Activated CD4-positive, alpha-beta memory T cell treated with anti-CD3 and anti-CD28 coated beads for 36 hours (primary cell): Measurements from ENCODE around the gene TRAPPC12. TPM values are rescaled to one million over a fixed set of nuclear protein-coding genes. Genes with fewer than 3 reads are reported as not detected.
A peak's percentile ranks its signal among the peaks of the same experiment; 100 is the strongest.

Experiments
- CTCF ChIA-PET: fragments of 350-600 bp; sonication (Branson Sonifier 250); formaldehyde crosslinking; loops from one replicate; lab custom pipeline; 2021; ENCODE audit warnings: antibody characterized with exemption, inconsistent platforms; lab: Charles Lee
- POLR2A ChIA-PET: fragments of 350-600 bp; sonication (Branson Sonifier 250); formaldehyde crosslinking; loops from one replicate; lab custom pipeline; 2021; ENCODE audit warnings: antibody characterized with exemption; lab: Charles Lee
- DNase-seq: peaks from one replicate; pipeline ENCODE4 v3.0.0-alpha.2; 2020
- H3K27ac Mint-ChIP-seq: one replicate; pipeline ENCODE4 v1.8.0; 2021; ENCODE audit warnings: mixed read lengths
- H3K27me3 Mint-ChIP-seq: one replicate; pipeline ENCODE4 v1.8.0; 2021; ENCODE audit warnings: mixed read lengths
- H3K36me3 Mint-ChIP-seq: one replicate; pipeline ENCODE4 v1.8.0; 2021; ENCODE audit warnings: mixed read lengths
- H3K4me1 Mint-ChIP-seq: one replicate; pipeline ENCODE4 v1.8.0; 2021; ENCODE audit warnings: low read depth, mixed read lengths
- H3K4me3 Mint-ChIP-seq: one replicate; pipeline ENCODE4 v1.8.0; 2021; ENCODE audit warnings: mild to moderate bottlenecking, mixed read lengths
- H3K9me3 Mint-ChIP-seq: one replicate; pipeline ENCODE4 v1.8.0; 2021; ENCODE audit warnings: mixed read lengths
- intact Hi-C: fragments of 100-400 bp; cut with micrococcal nuclease; formaldehyde crosslinking; loops from one replicate; pipeline ENCODE4 v1.15.1; 2023
- total RNA-seq, 2 experiments: library from RNA; stranded (reverse); gene quantifications; one replicate each; pipeline ENCODE4 v1.2.3, GENCODE V29; 2021

Gene TRAPPC12
- total RNA-seq, 2 experiments from 2014 or later: 61.4 to 64.3 TPM

DNA sequence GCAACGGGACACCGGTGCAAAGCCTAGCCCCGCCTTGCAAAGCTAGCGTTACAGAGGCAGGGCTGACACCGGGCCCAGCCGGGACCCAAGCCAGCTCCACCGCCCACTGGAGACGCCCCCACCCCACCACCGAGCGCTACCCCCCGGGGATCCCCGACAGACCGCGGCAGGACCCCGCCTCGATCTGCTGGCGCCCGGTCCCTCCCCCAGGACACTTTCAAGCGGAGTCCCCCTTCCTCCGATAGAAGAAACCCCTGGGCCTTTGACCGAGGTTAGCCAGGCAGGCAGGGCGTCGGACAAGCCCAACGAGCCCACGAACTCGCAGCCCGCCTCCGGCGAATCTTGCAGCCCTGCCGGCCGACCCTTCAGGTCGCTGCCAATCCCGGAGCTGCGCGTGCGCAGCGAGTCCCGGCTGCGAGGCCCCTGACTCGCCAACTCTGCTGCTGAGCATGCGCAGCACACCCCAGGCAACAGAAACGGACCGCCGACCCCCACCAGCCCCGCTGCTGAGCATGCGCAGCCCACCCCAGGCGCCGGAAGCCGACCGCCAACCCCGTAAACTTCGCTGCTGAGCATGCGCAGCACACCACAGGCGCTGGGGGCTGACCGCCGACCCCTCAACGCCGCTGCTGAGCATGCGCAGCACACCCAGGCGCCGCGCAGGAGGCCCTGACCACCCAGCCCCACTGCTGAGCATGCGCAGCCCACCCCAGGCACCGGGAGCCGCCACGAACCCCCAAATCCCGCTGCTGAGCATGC, 139.2 kb downstream of the TRAPPC12 start:
- H3K36me3 Mint-ChIP-seq: peaks cover 22% of the 10 kb centered on the region
- CTCF ChIA-PET: interaction anchor here (0.6 kb wide), 1 partner anchor 55 kb away, joined by 3 read pairs; no protein-coding TSS in a partner anchor

DNA sequence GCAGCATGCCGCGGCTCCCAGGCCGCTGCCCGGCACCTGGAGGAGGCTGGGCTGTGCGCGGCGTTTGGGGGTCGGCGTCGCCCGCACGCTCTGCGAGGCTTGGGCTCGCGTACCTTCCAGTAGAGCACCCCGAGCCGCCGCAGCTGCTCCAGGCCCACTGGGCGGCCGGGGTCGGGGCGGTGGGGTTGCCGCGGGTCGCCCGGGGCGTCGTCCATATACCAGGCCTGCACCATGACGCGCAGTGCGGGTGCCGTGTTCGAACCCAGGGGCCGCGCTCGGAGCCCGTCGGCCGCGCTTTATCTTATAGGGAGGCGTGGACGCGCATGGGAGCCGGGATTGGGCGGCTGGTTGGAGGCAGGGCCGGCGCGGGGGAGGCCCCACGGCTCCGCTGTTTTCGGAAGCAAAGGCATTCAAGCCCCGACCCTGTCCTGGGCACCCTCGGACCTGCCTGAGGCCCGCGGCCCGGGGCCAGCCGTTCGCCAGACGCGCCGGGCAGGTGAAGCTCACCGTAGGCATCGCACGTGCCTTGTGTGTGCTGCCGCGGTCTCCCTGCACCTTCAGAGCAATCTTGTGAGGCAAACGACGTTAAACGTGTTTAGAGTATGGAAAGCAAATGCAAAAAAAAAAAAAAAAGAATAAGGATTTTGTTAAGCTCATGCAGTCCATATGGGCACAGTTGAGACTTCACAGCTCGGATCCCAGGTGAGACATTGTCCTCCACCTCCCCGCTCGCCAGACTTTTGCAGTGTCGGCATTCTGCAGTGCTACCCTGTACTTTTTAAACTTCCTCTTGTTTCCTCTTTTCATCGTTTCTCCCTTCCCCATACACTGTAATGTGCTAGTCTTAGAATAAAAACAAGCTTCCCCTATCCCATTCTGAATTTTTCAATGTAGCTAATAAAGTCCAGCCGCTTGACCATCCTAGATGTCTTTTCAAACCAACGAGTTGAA, 140.0 kb downstream of the TRAPPC12 start, which contains the start of gene ADI1:
Gene ADI1, minus strand, starts transcription at position 277 of the 951 bp plus-strand sequence. Its CDS starts 44 bp downstream, at position 233.
- H3K27me3 Mint-ChIP-seq: no peaks in the 10 kb centered on the region
- DNase-seq: peak; percentile 89
- ChIA-PET POLR2A (interaction anchor here (0.6 to 2.2 kb wide), 11 partner anchors 9 to 141 kb away, joined by 3 to 16 read pairs (median 4); partner anchors contain the start of genes RNASEH1 and TRAPPC12), CTCF (no interaction called here)
- peaks cover 32% of the 10 kb centered on the region for H3K4me1 Mint-ChIP-seq
- intact Hi-C loops: loop anchor here (1.0 to 2.0 kb wide), 5 partner anchors 38 to 297 kb away; partner anchors contain the start of genes RPS7 and TRAPPC12
- H3K27ac Mint-ChIP-seq: peak within 1 kb of the TSS; percentile 89
- H3K4me3 Mint-ChIP-seq: peak within 1 kb of the TSS; percentile 84
- H3K9me3 Mint-ChIP-seq: peaks cover 11% of the 10 kb centered on the region
- peaks cover 14% of the 10 kb centered on the region for H3K36me3 Mint-ChIP-seq

More for the DNA sequence above, 139.2 kb downstream of the TRAPPC12 start:
- peak overlapping the region; percentile 89 for H3K27ac Mint-ChIP-seq
- H3K9me3 Mint-ChIP-seq: peaks cover 12% of the 10 kb centered on the region
- intact Hi-C loops: loop anchor here (1.0 to 2.0 kb wide), 5 partner anchors 39 to 296 kb away; partner anchors contain the start of genes RPS7 and TRAPPC12
- peak overlapping the region; percentile 84 for H3K4me3 Mint-ChIP-seq
- DNase-seq: peak; percentile 99
- no peaks in the 10 kb centered on the region for H3K27me3 Mint-ChIP-seq
- POLR2A ChIA-PET: interaction anchor here (1.0 to 2.2 kb wide), 7 partner anchors 10 to 139 kb away, joined by 3 to 16 read pairs (median 4); partner anchors contain the start of genes RNASEH1 and TRAPPC12
- H3K4me1 Mint-ChIP-seq: peaks cover 38% of the 10 kb centered on the region

DNA sequence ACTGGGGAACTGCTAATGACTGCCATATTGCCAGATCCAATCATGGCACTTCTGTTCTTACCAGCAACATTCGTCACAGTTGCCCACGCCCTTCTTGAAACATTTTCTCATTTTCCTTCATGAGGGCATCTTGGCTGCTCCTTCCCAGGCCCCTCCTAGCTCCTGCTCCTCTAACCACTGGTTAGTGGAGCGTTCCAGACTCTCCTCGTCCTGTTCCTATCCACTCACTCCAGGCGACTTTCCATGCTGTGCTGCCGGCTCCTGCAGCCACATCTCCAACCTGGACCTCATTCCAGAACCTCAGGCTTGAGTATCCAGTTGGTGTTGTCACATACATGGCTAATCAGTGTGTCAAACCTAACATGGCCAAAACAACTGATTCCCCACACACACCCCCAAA, 141.1 kb downstream of the TRAPPC12 start:
- no peaks in the 10 kb centered on the region for H3K27me3 Mint-ChIP-seq
- ChIA-PET POLR2A (interaction anchor here (1.0 to 2.2 kb wide), 3 partner anchors 34 to 142 kb away, joined by 3 to 16 read pairs (median 4); partner anchors contain the start of gene RNASEH1), CTCF (no interaction called here)
- no peak overlapping the region for H3K27ac Mint-ChIP-seq
- intact Hi-C loops: no loop called here
- H3K36me3 Mint-ChIP-seq: peaks cover 7% of the 10 kb centered on the region
- H3K4me3 Mint-ChIP-seq: peak overlapping the region; percentile 84
- H3K4me1 Mint-ChIP-seq: peaks cover 31% of the 10 kb centered on the region
- DNase-seq: no peak
- peaks cover 4% of the 10 kb centered on the region for H3K9me3 Mint-ChIP-seq

DNA sequence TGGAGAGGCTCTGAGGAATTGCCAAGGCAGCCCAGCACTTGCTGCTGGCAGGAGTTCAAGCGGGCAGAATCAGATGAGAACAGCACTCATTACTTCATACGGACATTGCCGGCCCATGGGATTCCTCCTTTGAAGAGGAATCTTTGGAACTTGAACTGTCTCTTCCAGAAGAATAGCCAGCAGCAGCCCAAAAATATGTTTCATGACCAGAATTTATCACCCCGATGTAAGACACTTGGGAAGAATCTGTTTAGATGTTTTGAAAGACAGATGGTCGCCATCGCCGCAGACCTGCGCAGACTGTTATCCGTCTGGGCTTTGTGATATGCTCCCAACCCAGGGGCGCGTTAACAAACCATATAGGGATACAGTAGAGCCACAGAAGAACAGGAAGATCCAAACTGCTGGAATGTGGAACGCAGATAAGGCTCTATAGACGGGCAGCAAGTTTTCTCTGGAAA, 143.5 kb downstream of the TRAPPC12 start:
- Mint-ChIP-seq H3K36me3 (peaks cover 3% of the 10 kb centered on the region), H3K9me3 (no peaks in the 10 kb centered on the region), H3K27me3 (no peaks in the 10 kb centered on the region), H3K4me3 (no peak overlapping the region), H3K4me1 (peaks cover 25% of the 10 kb centered on the region), H3K27ac (no peak overlapping the region)
- DNase-seq: no peak
- POLR2A ChIA-PET: no interaction called here
- intact Hi-C loops: no loop called here
- CTCF ChIA-PET: no interaction called here

DNA sequence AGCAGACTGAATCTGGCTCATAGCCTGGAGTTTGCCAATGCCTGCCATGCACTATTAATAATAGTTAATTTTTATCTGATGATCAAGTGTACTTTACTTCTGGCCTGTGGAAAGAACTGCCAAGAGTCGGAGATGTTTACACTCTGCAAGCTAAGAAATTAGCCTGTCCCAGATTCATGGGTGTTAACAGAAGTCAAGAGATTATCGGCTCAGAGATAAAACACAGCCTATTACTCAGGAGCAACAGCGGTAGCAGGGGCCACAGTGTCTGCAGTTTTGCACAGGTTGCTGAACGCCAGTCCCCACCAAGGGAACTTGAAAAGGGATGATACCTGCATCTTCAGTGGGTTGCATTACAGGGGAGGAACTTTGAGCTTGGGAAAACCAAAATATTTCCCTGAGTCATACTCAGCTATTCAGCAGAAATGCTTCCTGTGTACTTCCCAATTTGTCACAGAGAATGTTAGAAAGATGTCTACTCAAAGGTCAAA, 144.1 kb downstream of the TRAPPC12 start:
- Mint-ChIP-seq H3K27me3 (no peaks in the 10 kb centered on the region), H3K36me3 (peaks cover 3% of the 10 kb centered on the region), H3K4me3 (no peak overlapping the region), H3K9me3 (no peaks in the 10 kb centered on the region), H3K4me1 (peaks cover 22% of the 10 kb centered on the region), H3K27ac (no peak overlapping the region)
- ChIA-PET POLR2A (no interaction called here), CTCF (interaction anchor here (0.9 kb wide), 1 partner anchor 9 kb away, joined by 5 read pairs; no protein-coding TSS in a partner anchor)
- DNase-seq: no peak
- intact Hi-C loops: no loop called here

DNA sequence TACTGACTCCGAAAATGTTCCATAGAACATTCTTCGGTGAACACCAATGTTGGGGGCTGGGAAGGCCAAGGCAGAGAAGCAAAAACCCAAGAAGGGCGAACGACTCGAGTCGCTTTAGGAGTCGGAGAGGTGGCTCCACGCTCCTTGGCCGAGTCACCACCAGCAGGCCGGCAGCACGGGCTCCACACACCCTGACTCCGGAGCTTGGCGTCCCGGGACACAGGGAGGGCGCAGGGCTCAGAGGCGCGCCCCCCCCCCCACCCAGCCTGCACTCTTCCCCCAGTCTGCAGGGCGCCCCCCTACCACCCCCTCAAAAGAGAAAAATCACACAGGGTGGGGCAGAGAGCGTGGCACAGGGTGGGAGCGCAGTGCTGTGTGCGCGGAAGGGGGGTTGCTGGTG, 147.4 kb downstream of the TRAPPC12 start:
- H3K4me1 Mint-ChIP-seq: peaks cover under 1% of the 10 kb centered on the region
- ChIA-PET POLR2A (no interaction called here), CTCF (no interaction called here)
- H3K36me3 Mint-ChIP-seq: no peaks in the 10 kb centered on the region
- no peak for DNase-seq
- H3K4me3 Mint-ChIP-seq: no peak overlapping the region
- no peaks in the 10 kb centered on the region for H3K27me3 Mint-ChIP-seq
- intact Hi-C loops: no loop called here
- no peak overlapping the region for H3K27ac Mint-ChIP-seq
- no peaks in the 10 kb centered on the region for H3K9me3 Mint-ChIP-seq

DNA sequence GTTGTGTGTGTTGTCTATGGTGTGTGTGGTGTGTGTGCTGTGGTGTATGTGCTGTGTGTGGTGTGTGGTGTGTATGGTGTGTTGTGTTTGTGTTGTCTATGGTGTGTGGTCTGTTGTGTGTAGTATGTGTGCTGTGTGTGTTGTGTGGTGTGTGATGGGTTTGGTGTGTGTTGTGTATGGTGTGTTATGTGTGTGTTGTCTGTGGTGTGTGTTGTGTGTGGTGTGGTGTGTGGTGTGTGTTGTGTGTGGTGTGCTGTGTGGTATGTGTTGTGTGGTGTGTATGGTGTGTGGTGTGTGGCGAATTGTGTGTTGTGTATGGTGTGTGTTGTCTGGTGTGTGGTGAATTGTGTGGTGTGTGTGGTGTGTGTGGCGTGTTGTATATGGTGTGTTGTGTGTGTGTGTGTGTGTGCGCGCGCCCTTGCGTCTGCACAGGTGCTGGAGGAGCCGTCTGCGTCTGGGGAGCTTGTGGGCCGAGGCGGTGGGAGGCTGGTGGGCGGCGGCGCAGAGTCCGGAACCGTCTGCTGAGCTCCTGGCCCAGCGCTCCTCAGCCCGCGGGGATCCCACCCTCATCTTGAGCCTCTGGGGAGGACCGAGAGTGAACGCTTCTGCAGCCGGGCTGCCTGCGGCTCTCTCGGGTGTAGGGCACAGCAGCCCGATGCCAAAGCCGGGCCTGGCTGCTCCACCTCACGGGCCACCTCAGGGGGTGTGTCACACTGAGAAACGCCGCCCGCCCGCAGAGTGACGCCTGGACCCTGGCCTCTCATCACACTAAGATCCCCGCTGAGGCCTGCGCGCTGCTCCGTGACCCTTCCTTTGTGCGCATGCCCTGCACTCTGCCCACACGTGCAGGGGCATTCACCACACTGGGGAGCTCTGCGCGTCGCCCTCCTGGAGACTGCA, 148.6 kb downstream of the TRAPPC12 start:
- ChIA-PET POLR2A (interaction anchor here (0.7 kb wide), 1 partner anchor 9 kb away, joined by 4 read pairs; the partner anchor contains the start of gene ADI1), CTCF (no interaction called here)
- Mint-ChIP-seq H3K36me3 (no peaks in the 10 kb centered on the region), H3K27me3 (no peaks in the 10 kb centered on the region), H3K27ac (no peak overlapping the region), H3K9me3 (no peaks in the 10 kb centered on the region), H3K4me1 (no peaks in the 10 kb centered on the region), H3K4me3 (no peak overlapping the region)
- intact Hi-C loops: no loop called here
- DNase-seq: no peak

Other genes with a start within 250 kb of the TRAPPC12 start
- 10 to 100 TPM; 38.2 to 40.5 TPM for gene EIPR1, start 1.9 kb upstream of the TRAPPC12 start, total RNA-seq
- 10 to 100 TPM; 36.0 to 36.4 TPM for gene ADI1, start 139.8 kb downstream of the TRAPPC12 start, total RNA-seq
- gene RNASEH1, start 178.6 kb downstream of the TRAPPC12 start, total RNA-seq: 10 to 100 TPM; 23.6 to 24.8 TPM
- gene RPS7, start 195.6 kb downstream of the TRAPPC12 start, total RNA-seq: 1,000 to 10,000 TPM; 1,694 to 1,737 TPM
- under 1 TPM in 1 of 2 experiments, not detected in 1; 0.31 TPM for gene COLEC11, start 215.4 kb downstream of the TRAPPC12 start, total RNA-seq